GM21619 (cell line): ENCODE measurements around the gene ST6GALNAC1.

Experiments
- ATAC-seq: cut with Tn5 transposase; IDR thresholded peaks from one replicate; pipeline ENCODE4 v1.9.1; 2021; ENCODE audit not compliant: unreplicated experiment

Gene ST6GALNAC1, protein sequence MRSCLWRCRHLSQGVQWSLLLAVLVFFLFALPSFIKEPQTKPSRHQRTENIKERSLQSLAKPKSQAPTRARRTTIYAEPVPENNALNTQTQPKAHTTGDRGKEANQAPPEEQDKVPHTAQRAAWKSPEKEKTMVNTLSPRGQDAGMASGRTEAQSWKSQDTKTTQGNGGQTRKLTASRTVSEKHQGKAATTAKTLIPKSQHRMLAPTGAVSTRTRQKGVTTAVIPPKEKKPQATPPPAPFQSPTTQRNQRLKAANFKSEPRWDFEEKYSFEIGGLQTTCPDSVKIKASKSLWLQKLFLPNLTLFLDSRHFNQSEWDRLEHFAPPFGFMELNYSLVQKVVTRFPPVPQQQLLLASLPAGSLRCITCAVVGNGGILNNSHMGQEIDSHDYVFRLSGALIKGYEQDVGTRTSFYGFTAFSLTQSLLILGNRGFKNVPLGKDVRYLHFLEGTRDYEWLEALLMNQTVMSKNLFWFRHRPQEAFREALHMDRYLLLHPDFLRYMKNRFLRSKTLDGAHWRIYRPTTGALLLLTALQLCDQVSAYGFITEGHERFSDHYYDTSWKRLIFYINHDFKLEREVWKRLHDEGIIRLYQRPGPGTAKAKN

DNA sequence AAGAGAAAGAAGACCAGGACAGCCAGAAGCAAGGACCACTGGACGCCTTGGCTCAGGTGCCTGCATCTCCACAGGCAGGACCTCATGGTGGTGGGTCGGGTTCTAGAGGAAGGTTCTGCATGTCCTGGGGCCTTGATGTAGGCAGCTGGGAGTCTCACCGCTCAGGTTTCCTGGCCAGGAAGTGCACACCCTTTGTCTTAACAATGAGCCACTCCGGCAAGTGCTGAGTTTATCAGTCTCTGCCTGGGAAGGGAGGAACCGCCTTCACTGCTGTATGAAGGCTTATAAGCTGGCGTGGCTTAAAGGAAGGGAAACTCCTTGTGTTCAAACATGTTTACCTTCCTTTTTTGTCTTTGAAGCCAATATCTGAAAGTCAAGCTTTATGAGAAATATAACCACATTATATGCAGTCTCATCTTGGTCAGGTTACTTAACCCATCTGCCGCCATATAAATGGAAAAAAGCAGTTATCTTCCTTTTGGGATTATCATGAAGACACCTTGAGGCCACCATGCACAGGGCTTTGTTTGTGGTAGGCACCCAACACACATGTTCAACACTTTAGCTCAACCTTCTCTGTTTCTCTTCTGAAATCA, at the start of gene ST6GALNAC1:
Gene ST6GALNAC1 (minus strand): TSS at position 205 of the 596 bp plus-strand sequence. CDS start 119 bp downstream, at position 86.
- ATAC-seq = no peak

DNA sequence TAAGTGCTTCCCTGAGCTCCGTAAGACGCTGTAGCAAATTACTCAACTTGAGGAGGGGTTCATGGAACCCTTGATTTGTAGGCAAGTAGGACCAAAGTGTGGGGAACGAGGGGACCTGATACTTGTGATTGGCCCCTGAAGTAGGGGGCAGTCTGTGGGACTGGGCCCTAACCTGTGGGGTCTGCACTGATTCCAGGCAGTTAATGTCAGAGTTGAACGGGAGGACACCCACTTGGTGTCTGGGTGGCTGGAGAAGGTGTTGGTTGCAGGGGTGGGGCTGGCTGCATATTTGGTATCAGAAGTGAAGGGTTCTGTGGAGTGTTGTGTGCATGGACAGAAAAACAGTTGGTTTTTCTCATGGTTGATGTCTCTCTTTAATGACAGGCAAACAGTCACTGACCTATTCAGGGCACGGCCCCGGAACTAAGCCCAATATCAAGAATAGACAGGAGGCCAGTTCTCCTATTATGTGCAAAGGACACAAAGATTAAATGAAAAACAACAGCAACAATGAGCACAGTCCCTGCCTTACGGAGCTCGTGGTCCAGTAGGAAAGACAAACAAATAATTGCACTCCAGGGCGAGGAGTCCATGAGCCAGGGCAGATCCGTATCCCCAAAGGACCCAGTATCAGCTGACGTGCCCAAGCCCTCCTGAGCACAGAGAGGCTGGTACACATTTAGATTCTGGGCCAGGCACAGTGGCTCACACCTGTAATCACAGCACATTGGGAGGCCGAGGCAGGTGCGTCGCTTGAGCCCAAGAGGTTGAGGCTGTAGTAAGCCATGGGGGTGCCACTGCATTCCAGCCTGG, 48.0 kb upstream of the ST6GALNAC1 start:
- ATAC-seq = no peak

DNA sequence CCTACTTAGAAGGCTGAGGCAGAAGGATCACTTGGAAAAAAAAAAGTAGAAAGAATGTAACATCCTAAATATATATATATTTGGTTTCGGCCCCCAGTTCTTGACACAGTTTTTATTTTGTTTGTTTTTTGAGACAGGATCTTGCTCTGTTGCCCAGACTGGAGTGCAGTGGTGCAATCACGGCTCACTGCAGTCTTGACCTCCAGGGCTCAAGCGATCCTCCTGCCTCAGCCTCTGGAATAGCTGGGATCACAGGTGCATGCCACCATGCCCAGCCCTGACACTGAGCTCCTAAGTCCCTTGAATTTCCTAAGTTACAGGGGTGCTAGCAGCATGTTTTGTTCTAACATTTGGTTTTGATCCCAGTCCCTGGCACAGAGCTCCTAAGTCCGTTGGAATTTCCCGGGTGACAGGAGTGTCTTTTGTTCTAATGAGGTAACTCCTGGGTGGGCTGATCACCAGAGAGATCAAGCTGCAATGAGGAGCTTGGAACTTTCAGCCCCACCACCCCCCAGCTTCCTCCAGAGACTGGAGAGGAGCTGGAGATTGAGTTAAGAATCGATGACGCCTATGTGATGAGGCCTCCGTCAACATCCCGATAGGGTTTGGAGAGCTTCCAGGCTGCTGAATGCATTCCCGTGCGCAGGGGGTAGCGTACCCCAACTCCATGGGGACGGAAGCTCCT, 47.2 kb upstream of the ST6GALNAC1 start:
- no peak for ATAC-seq

DNA sequence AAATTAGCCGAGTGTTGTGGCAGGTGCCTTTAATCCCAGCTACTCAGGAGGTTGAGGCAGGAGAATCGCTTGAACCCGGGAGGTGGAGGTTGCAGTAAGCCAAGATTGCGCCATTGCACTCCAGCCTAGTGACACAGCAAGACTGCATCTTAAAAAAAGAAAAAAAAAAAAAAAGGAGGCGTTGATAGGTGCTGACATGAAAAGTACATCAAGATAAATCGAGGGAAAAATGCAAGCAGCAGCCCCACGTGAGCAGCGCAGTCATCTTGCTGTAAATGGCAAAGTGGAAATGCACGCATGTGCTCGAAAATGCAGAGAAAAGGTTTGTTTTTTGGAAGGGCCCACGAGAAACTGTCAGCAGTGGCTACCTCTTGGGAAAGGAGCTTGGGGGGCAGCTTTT, 46.3 kb upstream of the ST6GALNAC1 start:
- ATAC-seq = no peak

DNA sequence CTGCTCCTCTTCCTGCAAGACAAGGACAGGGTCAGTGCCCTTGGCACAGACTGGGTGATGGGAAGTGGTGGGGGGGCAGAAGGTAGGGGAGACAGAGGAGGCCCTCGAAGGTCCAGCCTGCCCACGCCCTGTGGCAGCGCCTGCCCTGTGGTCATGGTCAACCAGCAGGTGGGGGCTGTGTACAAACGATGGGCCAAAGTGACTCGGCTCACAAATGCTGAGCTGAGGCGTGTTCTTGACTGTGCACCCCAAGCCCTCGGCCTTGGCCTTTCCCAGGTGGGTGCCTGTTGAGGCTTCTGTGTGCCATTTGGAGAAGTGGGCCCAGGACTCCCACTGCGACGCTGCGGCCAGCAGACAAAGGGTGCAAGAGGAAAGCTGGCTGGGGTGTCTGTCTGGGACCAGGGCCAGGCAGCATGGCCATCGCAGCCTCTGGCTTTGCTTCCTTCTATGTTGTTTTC, 44.6 kb upstream of the ST6GALNAC1 start:
- ATAC-seq = no peak

DNA sequence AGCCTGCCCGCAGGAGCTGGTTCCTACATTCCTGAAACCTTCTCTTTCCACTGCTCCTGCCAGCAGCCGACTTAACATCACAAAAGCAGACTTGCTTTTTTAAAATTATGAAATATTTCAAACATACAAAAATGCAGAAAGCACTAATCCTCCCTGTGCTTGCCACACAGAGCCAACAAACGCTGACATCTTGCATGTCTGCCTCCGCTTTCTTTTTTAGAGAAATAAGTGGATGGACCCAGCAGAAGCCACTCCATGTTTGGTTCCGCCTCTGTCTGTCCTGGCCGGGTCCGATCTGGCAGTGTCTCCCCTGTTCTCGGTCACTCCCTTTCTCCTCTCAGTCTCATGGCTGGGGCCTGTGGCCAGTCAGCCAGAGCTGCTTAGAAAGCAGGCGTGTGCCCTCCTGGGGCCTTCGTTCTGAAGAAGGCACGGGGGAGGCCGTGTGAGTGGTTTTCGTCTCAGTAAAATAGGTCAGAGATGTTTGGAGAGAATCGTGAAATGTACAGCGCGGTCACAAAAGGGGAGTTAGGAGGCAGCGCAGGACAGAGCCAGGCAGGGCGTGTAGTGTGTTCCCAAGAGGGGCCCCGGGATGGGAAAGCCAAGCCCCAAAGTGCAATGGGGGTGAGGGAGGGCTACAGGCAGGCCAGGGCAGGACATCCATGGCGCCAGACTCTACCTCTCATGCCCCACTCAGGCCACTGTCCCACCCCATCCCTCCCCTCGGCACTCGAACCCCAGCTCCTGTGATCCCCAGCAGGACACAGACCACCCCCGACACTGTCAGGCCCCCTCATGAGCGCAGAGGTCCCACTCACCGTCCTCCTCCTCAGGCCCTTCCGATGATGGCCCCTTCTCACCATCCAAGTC, 44.0 kb upstream of the ST6GALNAC1 start:
- ATAC-seq = no peak

DNA sequence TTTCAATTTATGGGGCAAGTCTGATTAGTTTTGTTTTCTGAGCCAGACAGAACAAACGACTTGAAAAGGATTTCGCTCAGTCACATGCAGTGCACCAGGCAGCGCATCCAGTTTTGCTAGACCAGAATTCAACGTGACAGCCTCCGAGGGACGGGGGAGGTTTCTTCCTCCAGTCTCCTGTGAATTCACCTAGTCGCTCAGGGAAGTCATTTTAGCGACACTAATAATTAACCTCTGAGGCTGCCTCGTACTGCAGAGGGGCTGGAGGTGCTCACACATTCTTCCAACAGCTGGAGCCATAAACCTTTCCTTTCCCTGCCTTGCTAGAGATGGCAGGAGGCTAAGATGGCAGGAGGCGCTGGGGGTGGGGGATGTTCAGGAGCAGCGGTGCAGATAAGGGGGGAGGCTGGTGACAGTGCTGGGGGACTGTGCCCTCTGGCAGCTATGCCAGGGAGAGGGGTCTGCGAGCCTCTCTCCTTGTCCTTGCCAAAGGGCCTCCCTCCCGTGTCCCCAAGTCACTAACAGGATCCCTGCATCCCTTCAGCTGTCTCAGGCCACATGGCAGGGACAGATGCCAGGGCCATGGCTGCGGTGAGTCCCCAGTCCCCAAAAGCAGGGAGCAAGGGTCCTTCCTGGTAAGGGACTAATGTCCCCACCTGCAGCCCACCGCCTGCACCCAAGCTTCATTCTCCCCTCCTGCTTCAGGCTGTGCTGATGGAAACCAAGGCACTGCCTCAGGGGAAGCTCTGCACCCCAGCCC, 43.2 kb upstream of the ST6GALNAC1 start:
- ATAC-seq = no peak

DNA sequence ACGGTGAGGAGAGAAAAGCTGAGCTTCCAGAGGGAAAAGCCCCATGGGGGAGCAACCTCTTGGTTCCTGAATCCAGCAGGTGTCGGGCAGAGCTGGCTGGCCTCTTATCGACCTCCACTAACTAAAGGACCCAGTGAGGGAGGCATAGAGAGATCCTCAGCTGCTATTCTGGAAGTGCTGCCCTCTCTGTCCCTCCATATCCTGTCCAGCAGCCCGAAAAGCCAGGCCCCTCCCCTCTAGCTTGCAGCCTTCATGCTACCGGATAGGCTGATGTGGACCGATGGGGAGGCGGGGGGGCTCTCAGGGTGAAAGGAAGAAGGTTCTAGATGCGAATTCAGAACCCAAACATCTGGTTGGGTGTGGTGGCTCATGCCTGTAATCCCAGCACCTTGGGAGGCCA, 42.3 kb upstream of the ST6GALNAC1 start:
- ATAC-seq = no peak

DNA sequence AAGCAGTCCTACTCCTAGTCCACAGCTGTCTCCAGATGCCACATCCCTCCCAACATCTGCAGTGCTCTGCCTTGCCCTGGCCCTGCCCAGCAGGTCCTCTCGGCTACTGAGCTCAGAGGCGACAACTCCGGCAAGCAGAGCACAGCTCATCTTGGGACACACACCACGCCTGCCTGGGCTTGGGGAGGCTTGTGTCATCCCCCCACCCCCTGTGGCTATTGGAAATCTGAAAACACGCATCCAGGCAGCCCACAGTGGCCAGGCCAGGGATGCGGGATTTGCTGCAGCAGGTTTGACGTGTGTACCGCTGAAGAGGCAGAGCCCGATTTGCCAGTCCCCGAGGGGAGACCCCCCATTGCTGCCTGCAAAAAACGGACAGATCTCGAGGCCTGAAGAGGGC, 41.8 kb upstream of the ST6GALNAC1 start:
- ATAC-seq = no peak

DNA sequence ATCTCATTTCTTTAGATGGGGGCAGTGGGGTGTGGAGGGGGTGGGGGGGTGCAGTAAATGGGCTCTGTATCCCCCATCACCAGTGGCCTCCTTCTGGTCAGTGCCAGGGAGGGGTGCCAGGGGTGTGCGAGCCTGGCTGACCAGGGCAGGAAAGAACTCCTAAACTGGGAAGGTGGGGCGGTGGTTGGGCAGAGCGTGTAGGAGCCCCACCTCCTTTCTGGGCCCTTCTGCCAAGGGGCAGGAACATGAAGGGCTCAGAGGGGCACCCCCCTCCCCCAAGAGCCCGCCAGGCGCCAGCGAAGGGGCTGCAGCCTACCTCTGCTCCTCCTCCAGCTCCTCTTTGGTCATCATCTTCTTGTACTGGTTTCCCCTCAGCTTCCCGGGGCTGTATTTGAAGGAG, 41.2 kb upstream of the ST6GALNAC1 start:
- ATAC-seq = no peak

DNA sequence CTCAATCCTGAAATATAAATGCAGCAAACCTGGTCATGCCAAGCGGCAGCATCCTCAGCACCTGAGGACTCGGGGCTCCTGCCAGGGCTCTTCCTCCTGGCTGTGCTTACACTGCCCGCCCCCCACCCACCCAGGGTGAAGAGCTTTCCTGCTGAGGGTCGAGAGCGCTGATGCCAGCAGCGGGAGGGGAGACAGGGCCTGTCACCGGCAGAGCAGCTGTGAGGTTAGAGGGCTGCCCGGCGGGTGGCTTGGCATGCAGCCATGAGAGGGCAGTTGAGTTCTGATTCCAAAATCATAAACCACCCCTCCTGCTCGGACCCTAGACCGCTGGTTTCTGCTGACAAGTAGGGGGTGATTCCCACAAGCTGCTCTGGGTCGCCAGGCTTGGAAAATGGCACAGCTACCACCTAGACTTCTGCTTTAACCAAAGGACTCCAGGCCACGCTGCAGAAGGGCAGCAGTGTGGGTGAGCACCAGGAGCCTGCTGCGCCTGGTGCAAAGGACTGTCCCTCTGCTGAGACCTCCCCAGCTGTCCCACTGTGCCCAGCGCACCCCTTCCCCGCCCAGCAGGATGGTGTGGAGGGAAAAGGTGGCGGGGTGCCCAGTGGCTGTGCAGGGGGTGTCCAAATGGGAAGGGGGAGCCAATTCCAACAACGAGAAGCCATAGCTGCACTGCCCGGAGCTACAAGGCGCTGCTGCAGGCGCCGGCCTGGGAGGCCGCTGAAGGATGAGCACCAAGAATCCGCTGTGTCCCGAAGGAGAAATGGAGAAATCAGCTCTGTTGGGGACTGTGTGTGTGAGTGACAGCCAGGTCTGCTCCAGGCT, 40.6 kb upstream of the ST6GALNAC1 start:
- ATAC-seq = no peak

DNA sequence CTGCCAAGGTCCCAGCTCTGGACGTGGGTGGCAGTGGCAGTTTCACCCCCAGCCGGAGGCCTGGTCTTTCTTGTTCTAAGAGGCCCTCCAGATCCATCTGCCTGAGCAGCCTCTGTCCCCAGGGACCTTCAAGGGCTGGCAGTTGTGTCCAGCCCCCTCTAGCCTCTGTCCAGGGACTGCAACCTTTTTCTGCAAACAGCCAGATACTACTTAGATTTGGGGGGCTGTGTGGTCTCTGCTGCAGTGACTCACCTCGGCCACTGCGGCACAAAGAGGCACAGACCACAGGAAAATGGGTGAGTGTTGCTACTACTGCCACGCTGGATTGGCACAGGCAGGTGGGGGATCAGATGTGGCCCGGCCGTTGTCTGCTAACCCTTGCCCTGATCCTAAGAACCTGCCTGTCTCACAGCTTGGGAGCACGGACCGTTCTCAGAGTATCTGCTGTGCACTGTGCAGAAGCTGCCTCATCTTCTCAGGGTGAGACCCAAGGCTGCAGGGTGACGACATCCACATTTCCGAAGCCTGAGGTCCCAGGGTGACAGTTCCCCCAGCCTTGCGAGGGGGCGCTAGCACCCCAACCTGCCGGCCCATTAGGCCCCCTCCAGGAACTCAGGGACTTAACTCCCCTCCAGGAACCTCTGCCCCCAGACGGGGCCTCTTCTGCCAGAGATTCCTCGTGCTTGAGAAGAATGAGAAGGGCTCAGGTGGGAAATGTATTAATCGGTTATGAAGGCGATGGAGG, 39.6 kb upstream of the ST6GALNAC1 start:
- no peak for ATAC-seq

DNA sequence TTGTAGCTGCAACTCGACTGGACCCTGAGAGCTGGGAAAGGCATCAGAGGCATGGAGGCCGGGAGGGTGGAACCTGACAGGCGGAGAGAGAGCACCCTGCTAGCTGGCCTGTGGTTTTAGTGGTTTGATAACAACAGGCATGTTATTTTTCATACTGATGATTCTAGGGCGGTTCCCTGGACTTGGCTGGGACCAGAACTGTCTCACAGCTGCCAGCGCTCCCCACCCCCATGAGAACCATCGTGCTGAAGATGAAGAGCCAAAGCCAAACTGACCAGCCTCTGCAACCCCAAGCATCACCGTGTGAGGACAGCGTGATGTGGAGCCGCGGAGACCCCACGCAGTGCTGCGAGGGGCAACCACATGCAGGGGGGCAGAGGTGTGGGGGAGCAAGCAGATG, 38.7 kb upstream of the ST6GALNAC1 start:
- ATAC-seq = no peak

DNA sequence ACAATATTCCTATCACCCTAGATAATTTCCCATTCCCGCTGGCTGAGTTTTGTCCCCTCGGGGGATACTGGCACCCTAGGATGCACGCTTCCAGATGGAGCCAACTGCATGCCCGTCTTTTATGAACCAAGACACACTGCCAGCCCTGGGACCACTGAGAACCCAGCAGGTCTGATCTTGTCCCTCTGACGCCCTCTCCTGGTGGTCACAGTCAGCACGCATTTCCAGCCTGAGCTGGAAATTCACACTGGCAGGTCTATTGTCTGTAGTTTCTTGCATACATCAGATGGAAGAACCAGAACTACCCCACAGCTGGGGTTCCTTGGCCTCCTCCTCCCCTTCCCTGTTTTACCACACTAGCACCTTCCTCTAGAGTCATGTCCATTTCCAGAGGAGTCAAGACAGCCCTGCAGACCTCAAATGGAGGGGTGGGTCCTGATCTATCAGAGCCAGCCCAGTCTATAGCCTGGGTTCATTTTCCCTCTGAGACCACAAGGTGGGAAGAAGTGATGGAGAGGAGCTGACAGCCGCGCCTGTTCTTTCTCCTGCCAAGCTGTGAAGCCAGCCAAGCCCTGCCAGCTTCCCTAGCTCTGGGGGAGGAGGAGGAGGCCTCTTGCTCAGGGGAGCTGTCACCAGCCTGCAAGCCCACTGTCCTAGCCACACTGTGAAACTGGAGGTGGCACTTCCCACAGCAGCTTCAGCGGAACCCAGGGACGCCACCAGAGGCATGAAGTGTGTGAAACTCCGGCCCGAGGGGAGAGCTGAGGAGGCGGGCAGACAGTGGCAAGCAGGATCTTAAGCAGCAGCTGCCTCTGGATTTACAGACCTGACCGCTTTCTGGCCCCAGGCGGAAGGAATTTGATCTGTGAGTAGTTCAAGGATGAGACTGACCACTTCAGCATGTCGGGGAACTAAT, 37.9 kb upstream of the ST6GALNAC1 start:
- ATAC-seq = no peak

DNA sequence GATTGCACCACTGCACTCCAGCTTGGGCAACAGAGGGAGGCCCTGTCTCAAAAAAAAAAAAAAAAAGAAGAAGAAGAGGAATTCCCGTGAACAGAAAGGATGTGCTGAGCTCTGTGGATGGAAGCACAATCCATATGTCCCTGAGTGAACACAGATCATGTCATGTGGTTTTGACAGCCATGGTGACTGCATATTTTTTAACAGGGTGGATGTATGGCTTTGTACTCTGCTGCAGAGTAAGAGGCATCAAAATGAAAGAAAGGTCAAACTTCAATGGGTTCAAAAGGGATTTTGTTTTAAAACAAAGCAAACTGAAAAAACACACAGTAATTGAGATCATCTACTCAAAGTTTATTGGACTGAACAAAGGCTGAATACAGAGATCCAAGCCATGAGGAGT, 35.7 kb upstream of the ST6GALNAC1 start:
- ATAC-seq = no peak

DNA sequence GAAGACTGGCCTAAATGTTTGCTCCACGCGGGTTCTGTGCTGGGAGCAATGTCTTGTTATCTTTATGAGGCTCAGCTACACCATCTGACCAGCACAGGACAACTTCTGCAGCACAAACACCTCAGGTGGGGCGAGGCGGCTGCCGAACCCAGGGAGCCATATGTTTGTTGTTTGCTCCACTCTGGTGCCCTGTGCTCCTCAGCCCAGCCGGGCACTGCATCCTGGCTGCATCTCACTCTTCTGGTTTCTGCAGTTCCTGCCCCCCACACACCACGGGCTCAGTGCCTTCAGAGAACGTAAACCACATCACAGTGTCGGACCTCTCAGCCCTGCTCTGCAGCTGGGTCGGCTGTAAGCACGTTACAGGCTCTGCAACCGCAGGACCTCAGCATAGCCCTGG, 34.8 kb upstream of the ST6GALNAC1 start:
- no peak for ATAC-seq
